HG03469 (cell line): ENCODE measurements around the gene TBL1X.

Source experiments
- ATAC-seq: cut with Tn5 transposase; IDR thresholded peaks from one replicate; pipeline ENCODE4 v1.9.1; 2021; ENCODE audit warnings: mild to moderate bottlenecking, moderate library complexity, moderate number of reproducible peaks; ENCODE audit not compliant: unreplicated experiment

Gene TBL1X

DNA sequence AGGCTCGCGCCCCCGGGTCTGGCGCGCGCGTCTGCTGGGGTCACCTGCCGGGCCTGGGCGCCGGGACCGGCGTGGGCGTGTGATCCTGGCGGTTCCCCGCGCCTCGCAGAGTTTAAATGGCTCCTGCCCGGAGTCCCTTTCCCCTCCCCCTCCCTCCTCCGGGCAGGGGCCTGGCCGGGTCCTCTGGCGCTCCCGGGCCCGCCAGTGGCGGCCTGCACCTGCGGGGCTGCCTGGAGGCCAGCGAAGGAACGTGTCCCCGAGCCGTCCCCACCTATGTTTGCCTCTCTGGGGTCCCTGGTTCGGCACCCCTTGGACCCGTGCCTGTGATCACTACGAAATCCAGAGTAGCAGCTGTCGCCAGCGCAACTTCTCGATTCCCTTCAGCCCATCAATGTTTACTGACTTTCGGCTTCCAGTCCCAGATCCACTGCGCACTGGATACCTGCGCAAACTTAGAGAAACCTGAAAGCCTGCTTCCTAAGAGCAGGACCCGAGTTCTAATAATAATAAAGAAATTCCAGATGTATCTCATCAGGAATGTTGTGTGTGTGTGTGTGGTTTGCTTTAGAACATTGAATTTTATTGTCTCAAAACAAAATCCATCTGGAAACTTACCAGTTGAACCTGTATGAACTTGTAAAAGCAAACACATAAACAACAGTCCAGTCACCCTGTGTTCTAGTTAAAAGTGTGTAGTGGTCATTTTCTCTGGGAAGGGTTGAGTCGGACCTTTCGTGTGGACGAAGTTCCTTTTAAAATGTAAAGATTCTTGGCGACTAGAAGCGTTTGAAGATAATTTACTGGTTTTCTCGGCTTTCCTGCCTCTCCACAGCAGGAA lies 322.2 kb downstream of the TBL1X start:
- ATAC-seq, result no peak

DNA sequence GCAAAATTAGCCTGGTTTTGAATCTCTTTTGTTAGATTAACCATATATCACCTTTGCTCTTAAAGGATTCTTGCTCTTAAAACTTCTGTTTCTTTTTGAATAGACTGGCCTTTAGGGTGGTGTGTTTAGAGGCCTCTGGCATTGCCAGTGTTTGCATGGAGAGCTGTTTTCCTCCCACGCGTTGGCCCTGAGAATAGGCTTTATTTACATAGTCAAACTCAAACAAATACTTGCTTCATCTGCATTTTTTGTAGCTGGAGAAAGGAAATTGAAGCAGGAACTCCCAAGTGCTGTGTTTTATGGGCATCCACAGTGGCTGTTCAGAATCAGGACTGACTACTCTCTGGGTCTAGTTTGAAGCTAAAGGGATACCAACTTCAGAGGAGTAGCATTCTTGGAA lies 324.1 kb downstream of the TBL1X start:
- no peak for ATAC-seq

DNA sequence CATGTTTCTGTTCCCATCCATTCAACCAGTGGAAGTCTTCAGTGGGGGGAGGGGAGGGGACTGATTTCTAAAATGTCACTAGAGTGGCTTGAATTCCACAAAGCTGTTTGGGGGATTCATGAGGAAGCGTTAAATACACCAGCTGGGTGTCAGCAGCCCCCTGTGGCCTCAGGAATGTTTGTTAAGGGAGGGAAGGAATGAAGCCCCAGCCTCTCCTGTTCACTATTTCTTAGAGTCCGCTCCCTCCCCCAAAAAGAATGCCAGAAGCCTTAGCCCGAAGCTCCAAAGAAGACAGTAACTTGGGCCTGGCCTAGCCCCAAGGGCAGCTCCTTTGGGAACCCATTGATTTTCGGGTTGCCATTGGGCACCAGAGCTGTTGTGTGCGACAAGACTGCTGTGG lies 324.7 kb downstream of the TBL1X start:
- ATAC-seq, result no peak
